ENCODE results near the gene DUSP11.

- TF ChIP-seq CTCF (IDR thresholded peaks at IDR 0.05 in 2 of 3, conservative IDR thresholded peaks at IDR 0.05 in 1 of 3; ENCODE audit: borderline replicate concordance in 1 of 3, insufficient read depth in 1 of 3, low read depth in 2 of 3, low read length in 2 of 3) (no peak), EZH2 (IDR thresholded peaks at IDR 0.05) (no peak), ELF1 (IDR thresholded peaks at IDR 0.05; ENCODE audit: borderline replicate concordance, low read depth) (no peak), POLR2A (IDR thresholded peaks at IDR 0.05; ENCODE audit: borderline replicate concordance, extremely low read depth, insufficient read depth, insufficient read length) (no peak), EGR1 (IDR thresholded peaks at IDR 0.05; ENCODE audit: low read depth) (no peak), POLR2AphosphoS5 (IDR thresholded peaks at IDR 0.05; ENCODE audit: low read depth, low read length) (no peak), ATF3 (IDR thresholded peaks at IDR 0.05) (no peak)
Measured at GRCh38 chr2:73822276-73822675, 42.4 kb upstream of the DUSP11 start.

Measured in HCT116 (cell line).